Panc1 (cell line): ENCODE data around the gene AIG1. TPM values are rescaled to one million over a fixed set of nuclear protein-coding genes. Genes with fewer than 3 reads are reported as not detected.

Experiments
- ATAC-seq: fragments of 200-7000 bp; cut with Tn5 transposase; 2 replicates; pipeline ENCODE4 v1.9.1; 2020; ENCODE audit warnings: mild to moderate bottlenecking, moderate library complexity
- BruUV-seq: library from RNA; stranded (reverse); fragments of 400-500 nt; replicated peaks from 2 replicates; lab custom pipeline; 2021; lab: Mats Ljungman, UMichigan
- CTCF ChIA-PET: fragments of 300-600 bp; sonication (Branson Sonifier 250); formaldehyde crosslinking; loops from one replicate; lab custom pipeline; 2022; ENCODE audit warnings: antibody characterized with exemption; lab: Charles Lee
- POLR2A ChIA-PET: fragments of 300-600 bp; sonication (Branson Sonifier 250); formaldehyde crosslinking; loops from one replicate; lab custom pipeline; 2022; ENCODE audit warnings: antibody characterized with exemption; lab: Charles Lee
- DNase-seq: peaks from one replicate; pipeline ENCODE4 v3.0.0-alpha.2; 2010; ENCODE audit warnings: low read depth, low spot score
- H3K27ac ChIP-seq: 2 replicates; pipeline ENCODE4 v1.5.1; 2011; ENCODE audit warnings: mild to moderate bottlenecking, low read length, inconsistent platforms
- H3K27me3 ChIP-seq: fragments of 200-500 bp; sonication (Bioruptor generic); 2 replicates; pipeline ENCODE4 v1.6.0; 2014; ENCODE audit warnings: low read length, inconsistent platforms; ENCODE audit not compliant: control insufficient read depth, insufficient read depth
- H3K36me3 ChIP-seq: fragments of 200-500 bp; sonication (Bioruptor generic); 2 replicates; pipeline ENCODE4 v1.5.1; 2014; ENCODE audit warnings: inconsistent platforms, mild to moderate bottlenecking, low read length, moderate library complexity; ENCODE audit not compliant: control insufficient read depth, insufficient read depth
- H3K4me1 ChIP-seq: 2 replicates; pipeline ENCODE4 v1.5.1; 2011; ENCODE audit warnings: inconsistent platforms, mild to moderate bottlenecking, low read length, moderate library complexity; ENCODE audit not compliant: control insufficient read depth, insufficient read depth
- H3K4me3 ChIP-seq, 2 experiments: 2 replicates each; pipeline ENCODE4 v1.5.1; 2011 to 2012; ENCODE audit warnings: low read depth in 2 of 2, low read length in 2 of 2, mild to moderate bottlenecking in 2 of 2, inconsistent platforms in 1 of 2, moderate library complexity in 1 of 2
- H3K9me3 ChIP-seq: fragments of 200-500 bp; sonication (Bioruptor generic); 2 replicates; pipeline ENCODE4 v1.5.1; 2014; ENCODE audit warnings: low read depth, mild to moderate bottlenecking, inconsistent platforms, low read length, moderate library complexity; ENCODE audit not compliant: control insufficient read depth, insufficient read depth
- POLR2AphosphoS5 ChIP-seq: IDR thresholded peaks from 2 replicates; pipeline ENCODE4 v1.6.1; 2012; ENCODE audit warnings: mild to moderate bottlenecking, low read depth, low read length, moderate library complexity
- SIN3A ChIP-seq: IDR thresholded peaks from 2 replicates; pipeline ENCODE4 v1.6.1; 2012; ENCODE audit warnings: low read depth, mild to moderate bottlenecking, low read length, moderate library complexity, borderline replicate concordance; ENCODE audit not compliant: insufficient read depth
- TCF7L2 ChIP-seq: IDR thresholded peaks from 2 replicates; pipeline ENCODE4 v1.6.1; 2011; ENCODE audit warnings: mild to moderate bottlenecking, low read depth, low read length, inconsistent platforms
- in situ Hi-C: cut with HindIII; loops from 2 replicates; pipeline ENCODE4 v1.10.0; 2016; ENCODE audit warnings: low sequenced_read_pairs, low pct_unique_long_range_greater_than_20kb
- intact Hi-C: fragments of 100-400 bp; cut with micrococcal nuclease; formaldehyde crosslinking; loops from one replicate; pipeline ENCODE4 v1.10.0; 2022; ENCODE audit not compliant: unreplicated experiment
- total RNA-seq: library from RNA; stranded (reverse); gene quantifications from one replicate; pipeline ENCODE4 v1.2.1, GENCODE V29; 2021; ENCODE audit not compliant: unreplicated experiment
- TF ChIP-seq, protein P1 (sequence below): fragments of 450-650 bp; IDR thresholded peaks from 2 replicates; pipeline ENCODE4 v1.5.1; 2017; ENCODE audit warnings: mild to moderate bottlenecking
- TF ChIP-seq, protein P2 (sequence below), 2 experiments: IDR thresholded peaks; 2 replicates each; pipeline ENCODE4 v1.6.1; 2011 to 2012; ENCODE audit warnings: low read depth in 2 of 2, control low read depth in 1 of 2, low read length in 1 of 2, mild to moderate bottlenecking in 1 of 2, moderate library complexity in 1 of 2; ENCODE audit not compliant: insufficient read depth in 1 of 2

Gene AIG1
- total RNA-seq, 1 experiment from 2014 or later, result 23.9 TPM

DNA sequence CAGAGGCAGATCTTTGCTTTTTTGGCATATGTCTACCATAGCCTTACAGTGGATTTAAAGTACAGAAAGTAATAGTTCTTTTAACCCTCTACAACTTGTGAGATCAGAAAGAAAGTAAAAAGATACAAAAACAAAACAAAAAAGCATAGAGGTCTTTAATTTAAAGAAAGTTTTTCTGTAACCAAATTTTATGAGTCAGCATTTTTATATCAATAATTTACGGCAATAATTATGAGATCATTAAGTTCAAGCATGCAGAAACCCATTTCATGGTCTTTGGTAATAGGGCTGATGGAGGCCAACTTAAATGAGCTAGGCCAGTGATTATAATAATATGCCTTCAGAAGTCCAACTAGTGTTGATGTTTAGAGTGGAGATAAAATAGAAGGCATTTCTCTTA, 145.9 kb downstream of the AIG1 start:
- ATAC-seq (no peak), DNase-seq (no peak)
- Histone ChIP-seq H3K9me3 (no peaks in the 10 kb centered on the region; the same call in 1 of the 2 replicates), H3K27me3 (no peaks in the 10 kb centered on the region), H3K27ac (no peak overlapping the region), H3K4me1 (no peaks in the 10 kb centered on the region), H3K4me3 (no peak overlapping the region), H3K36me3 (no peaks in the 10 kb centered on the region)
- POLR2A ChIA-PET, result no interaction called here
- CTCF ChIA-PET, result no interaction called here
- in situ Hi-C loops, result no loop called here
- TF ChIP-seq SIN3A, result no peak
- TF ChIP-seq, protein P1, sequence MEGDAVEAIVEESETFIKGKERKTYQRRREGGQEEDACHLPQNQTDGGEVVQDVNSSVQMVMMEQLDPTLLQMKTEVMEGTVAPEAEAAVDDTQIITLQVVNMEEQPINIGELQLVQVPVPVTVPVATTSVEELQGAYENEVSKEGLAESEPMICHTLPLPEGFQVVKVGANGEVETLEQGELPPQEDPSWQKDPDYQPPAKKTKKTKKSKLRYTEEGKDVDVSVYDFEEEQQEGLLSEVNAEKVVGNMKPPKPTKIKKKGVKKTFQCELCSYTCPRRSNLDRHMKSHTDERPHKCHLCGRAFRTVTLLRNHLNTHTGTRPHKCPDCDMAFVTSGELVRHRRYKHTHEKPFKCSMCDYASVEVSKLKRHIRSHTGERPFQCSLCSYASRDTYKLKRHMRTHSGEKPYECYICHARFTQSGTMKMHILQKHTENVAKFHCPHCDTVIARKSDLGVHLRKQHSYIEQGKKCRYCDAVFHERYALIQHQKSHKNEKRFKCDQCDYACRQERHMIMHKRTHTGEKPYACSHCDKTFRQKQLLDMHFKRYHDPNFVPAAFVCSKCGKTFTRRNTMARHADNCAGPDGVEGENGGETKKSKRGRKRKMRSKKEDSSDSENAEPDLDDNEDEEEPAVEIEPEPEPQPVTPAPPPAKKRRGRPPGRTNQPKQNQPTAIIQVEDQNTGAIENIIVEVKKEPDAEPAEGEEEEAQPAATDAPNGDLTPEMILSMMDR, result no peak
- TF ChIP-seq TCF7L2, result no peak
- no peak for TF ChIP-seq POLR2AphosphoS5
- TF ChIP-seq, protein P2, sequence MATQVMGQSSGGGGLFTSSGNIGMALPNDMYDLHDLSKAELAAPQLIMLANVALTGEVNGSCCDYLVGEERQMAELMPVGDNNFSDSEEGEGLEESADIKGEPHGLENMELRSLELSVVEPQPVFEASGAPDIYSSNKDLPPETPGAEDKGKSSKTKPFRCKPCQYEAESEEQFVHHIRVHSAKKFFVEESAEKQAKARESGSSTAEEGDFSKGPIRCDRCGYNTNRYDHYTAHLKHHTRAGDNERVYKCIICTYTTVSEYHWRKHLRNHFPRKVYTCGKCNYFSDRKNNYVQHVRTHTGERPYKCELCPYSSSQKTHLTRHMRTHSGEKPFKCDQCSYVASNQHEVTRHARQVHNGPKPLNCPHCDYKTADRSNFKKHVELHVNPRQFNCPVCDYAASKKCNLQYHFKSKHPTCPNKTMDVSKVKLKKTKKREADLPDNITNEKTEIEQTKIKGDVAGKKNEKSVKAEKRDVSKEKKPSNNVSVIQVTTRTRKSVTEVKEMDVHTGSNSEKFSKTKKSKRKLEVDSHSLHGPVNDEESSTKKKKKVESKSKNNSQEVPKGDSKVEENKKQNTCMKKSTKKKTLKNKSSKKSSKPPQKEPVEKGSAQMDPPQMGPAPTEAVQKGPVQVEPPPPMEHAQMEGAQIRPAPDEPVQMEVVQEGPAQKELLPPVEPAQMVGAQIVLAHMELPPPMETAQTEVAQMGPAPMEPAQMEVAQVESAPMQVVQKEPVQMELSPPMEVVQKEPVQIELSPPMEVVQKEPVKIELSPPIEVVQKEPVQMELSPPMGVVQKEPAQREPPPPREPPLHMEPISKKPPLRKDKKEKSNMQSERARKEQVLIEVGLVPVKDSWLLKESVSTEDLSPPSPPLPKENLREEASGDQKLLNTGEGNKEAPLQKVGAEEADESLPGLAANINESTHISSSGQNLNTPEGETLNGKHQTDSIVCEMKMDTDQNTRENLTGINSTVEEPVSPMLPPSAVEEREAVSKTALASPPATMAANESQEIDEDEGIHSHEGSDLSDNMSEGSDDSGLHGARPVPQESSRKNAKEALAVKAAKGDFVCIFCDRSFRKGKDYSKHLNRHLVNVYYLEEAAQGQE (IDR thresholded peaks at IDR 0.05; ENCODE audit: insufficient read depth in 1 of 2, low read depth in 2 of 2, low read length in 1 of 2), result no peak
- intact Hi-C loops, result no loop called here
- BruUV-seq, result no TSS peak

DNA sequence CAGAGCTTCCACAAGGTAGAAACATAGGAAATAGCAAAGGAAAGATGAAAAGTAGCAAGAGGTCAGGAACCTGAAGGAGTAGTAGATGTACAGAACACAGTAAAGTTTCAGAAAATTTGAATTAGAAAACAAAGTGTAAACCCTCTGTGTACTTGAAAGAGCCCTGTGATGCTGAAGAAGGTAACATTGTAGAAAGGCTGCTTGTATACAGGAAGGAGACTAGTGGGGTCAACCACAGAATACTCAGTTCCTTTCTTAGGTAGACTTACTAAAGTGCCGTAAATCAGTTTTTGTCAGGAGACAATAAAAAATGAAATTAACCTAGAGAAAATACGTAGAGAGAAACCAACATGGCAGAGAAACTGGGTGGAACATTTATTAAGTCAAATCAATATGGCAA, 149.7 kb downstream of the AIG1 start:
- no TSS peak for BruUV-seq
- intact Hi-C loops, result no loop called here
- CTCF ChIA-PET, result no interaction called here

More for the DNA sequence above, 149.7 kb downstream of the AIG1 start:
- DNase-seq, result no peak
- H3K27me3 ChIP-seq, result no peaks in the 10 kb centered on the region
- no peak overlapping the region for H3K4me3 ChIP-seq
- H3K27ac ChIP-seq, result no peak overlapping the region
- in situ Hi-C loops, result no loop called here
- POLR2A ChIA-PET, result no interaction called here
- no peaks in the 10 kb centered on the region for H3K9me3 ChIP-seq
- H3K4me1 ChIP-seq, result no peaks in the 10 kb centered on the region
- ATAC-seq, result no peak
- TF ChIP-seq, protein P1, result no peak
- TF ChIP-seq SIN3A (no peak), POLR2AphosphoS5 (no peak)
- no peaks in the 10 kb centered on the region for H3K36me3 ChIP-seq
